ENCODE measurements around the gene ATG10.
"Not testable (repeated sequence)": the region's sequence is repeated elsewhere in the genome, so short reads cannot be mapped to it uniquely, and the experiment has no call there.

Gene ATG10

GRCh38 chr5:82129723-82130285, 158.0 kb downstream of the ATG10 start:
- no peak for TF ChIP-seq CTCF (IDR thresholded peaks at IDR 0.05; ENCODE audit: insufficient read depth, low read depth, low read length, missing control alignments)
- DNase-seq (ENCODE audit: low read depth): no peak
- H3K4me3 ChIP-seq (ENCODE audit: low read length): no peak overlapping the region

DNA sequence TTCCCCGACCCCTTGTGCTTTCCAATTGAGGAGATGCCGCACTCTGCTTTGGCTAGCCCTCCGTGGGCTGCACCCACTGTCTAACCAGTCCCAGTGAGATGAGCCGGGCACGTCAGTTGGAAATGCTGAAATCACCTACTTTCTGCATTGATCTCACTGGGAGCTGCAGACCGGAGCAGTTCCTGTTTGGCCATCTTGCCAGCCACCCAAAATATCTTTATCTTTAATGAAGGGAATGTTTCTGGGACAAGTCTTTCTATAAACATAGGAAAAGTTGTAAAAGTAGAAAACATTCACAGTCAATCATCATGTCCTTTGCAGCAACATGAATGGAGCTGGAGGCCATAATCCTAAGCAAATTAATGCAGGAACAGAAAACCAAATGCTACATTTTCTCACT, 158.8 kb downstream of the ATG10 start:
- no peak for TF ChIP-seq CTCF (IDR thresholded peaks at IDR 0.05; ENCODE audit: insufficient read depth, low read depth, low read length, missing control alignments)
- DNase-seq (ENCODE audit: low read depth): no peak

GRCh38 chr5:82137205-82137604, 165.4 kb downstream of the ATG10 start:
- TF ChIP-seq CTCF (IDR thresholded peaks at IDR 0.05; ENCODE audit: insufficient read depth, low read depth, low read length, missing control alignments): no peak
- DNase-seq (ENCODE audit: low read depth): no peak
- no peak overlapping the region for H3K4me3 ChIP-seq (ENCODE audit: low read length)

More for the DNA sequence above, 158.8 kb downstream of the ATG10 start:
- no peak overlapping the region for H3K4me3 ChIP-seq (ENCODE audit: low read length)

- not testable (repeated sequence) for H3K4me3 ChIP-seq (ENCODE audit: low read length)
These were observed 168.0 kb downstream of the ATG10 start for GRCh38 chr5:82139837-82140236.

DNA sequence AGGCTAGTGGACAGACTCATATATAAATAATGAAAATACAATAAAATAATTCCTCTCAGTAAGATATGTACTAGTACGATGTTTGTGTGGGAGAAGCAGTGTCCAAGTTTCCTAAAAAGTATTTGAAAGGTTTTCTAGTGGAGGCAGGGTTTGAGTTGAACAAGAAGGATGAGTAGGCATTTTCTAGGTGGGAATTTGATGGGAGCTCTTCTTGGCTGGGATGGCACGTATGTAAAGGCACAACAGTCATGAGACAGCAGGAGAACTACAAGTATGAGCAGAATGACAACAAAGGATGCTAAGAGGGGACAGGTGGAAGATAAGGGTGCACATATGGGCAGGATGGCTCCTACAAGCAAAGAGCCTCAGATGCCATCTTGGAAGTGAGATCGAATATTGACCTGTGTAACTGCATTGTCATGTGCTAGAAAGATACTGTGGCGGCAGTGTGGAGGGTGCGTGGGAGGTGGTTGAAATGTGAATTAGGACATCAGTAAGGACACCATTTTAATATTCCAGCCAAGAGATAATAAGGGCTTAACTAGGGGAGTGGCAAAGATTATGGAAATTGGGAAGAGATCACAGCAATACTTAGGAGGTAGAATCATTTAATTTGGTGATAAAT, 170.5 kb downstream of the ATG10 start:
- TF ChIP-seq CTCF (IDR thresholded peaks at IDR 0.05; ENCODE audit: insufficient read depth, low read depth, low read length, missing control alignments): no peak
- no peak overlapping the region for H3K4me3 ChIP-seq (ENCODE audit: low read length)
- no peak for DNase-seq (ENCODE audit: low read depth)

More at GRCh38 chr5:82139837-82140236, 168.0 kb downstream of the ATG10 start:
- not testable (repeated sequence) for DNase-seq (ENCODE audit: low read depth)

DNA sequence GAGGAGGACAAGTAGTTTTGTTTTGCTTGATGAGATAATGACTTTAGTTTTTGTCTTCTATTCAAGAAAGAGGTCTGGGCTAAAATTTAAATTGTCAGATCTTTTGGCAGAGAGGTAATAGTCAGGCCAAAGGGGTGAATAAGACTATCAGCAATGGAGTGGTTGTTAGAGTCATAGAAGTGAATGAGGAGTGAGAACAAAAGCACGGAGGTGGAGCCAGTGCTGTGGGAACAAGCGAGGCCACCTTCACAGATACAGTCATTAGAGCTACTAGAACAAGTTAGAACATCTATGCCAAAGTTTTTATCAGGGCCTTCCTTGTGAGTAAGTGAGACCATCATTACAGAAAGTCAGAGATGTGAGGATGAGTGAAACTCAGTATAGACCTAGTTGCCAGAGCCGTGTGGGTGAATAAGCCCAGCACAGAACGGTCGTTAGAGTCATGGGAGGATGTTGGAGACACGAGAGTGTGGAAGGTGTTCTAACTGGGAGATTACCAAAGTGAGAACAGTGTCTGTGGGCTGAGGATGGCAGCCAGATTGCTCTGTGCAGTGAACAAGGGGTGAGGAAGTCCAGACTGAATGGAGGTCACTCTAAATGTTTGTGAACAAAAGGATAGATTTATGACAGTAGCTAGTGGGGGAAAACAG, 171.2 kb downstream of the ATG10 start:
- DNase-seq (ENCODE audit: low read depth): peak; percentile 29
- no peak for TF ChIP-seq CTCF (IDR thresholded peaks at IDR 0.05; ENCODE audit: insufficient read depth, low read depth, low read length, missing control alignments)

DNA sequence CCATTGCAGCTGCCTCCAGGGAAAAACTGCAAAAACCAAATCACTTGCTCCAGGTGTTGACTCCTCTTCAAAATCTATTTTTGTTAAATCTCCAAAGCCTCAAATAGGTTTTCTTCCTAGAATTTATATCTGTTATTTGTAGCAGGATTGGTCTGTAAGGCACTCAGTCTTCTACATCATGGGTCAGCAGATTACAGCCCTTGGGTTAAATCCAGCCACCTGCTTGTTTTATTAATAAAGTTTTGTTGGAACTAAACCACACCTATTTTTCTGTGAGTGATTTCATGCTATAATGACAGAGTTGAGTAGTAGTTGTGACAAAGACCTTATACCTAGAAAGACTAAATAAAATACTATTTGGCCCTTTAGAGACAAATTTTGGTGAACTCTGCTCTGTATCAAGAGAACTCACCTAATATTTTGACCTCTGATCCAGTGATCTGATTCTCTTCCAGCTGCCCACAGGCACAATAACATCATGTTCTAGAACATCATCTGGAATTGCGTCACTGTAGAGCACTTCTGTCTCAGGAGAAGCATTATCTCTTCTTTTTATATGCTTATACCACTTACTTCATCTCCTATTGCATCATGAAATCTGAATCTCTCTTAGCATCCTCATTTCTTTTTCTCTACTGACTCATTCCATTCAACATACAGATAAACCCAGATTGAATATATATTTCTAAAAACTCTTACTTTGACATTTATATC, 176.2 kb downstream of the ATG10 start:
- H3K4me3 ChIP-seq (ENCODE audit: low read length): no peak overlapping the region
- peak; percentile 68 for DNase-seq (ENCODE audit: low read depth)
- no peak for TF ChIP-seq CTCF (IDR thresholded peaks at IDR 0.05; ENCODE audit: insufficient read depth, low read depth, low read length, missing control alignments)

More for the DNA sequence above, 171.2 kb downstream of the ATG10 start:
- H3K4me3 ChIP-seq (ENCODE audit: low read length): no peak overlapping the region

Measured in epithelial cell of esophagus (primary cell).